KMS-11 (cell line): ENCODE results near the gene SLC12A9.
A peak's percentile ranks its signal among the peaks of the same experiment; 100 is the strongest.

Experiments used
- H2AFZ ChIP-seq: fragments of 200-600 bp; sonication (generic); 2 replicates; pipeline ENCODE4 v1.6.1; 2016; ENCODE audit warnings: antibody characterized with exemption, mixed run types, low read depth
- H3K27ac ChIP-seq: fragments of 200-600 bp; sonication (generic); 2 replicates; pipeline ENCODE4 v1.6.1; 2016; ENCODE audit warnings: mild to moderate bottlenecking, mixed run types
- H3K27me3 ChIP-seq: fragments of 200-600 bp; sonication (generic); 2 replicates; pipeline ENCODE4 v1.6.1; 2017; ENCODE audit warnings: mild to moderate bottlenecking, low read depth, mixed run types, moderate library complexity; ENCODE audit not compliant: insufficient read depth
- H3K36me3 ChIP-seq: fragments of 200-600 bp; sonication (generic); 2 replicates; pipeline ENCODE4 v1.6.1; 2017; ENCODE audit warnings: mild to moderate bottlenecking, mixed run types; ENCODE audit not compliant: insufficient read depth
- H3K4me1 ChIP-seq: fragments of 200-600 bp; sonication (generic); 2 replicates; pipeline ENCODE4 v1.6.1; 2016; ENCODE audit warnings: mild to moderate bottlenecking, low read depth, mixed run types; ENCODE audit not compliant: poor library complexity, severe bottlenecking
- H3K4me2 ChIP-seq: fragments of 200-600 bp; sonication (generic); 2 replicates; pipeline ENCODE4 v1.7.0; 2016; ENCODE audit warnings: mild to moderate bottlenecking, mixed run types
- H3K4me3 ChIP-seq: fragments of 200-600 bp; sonication (generic); IDR thresholded peaks from 2 replicates; pipeline ENCODE4 v1.6.1; 2017; ENCODE audit warnings: low read depth, low read length, mixed read lengths; ENCODE audit not compliant: insufficient read depth
- H3K79me2 ChIP-seq: fragments of 200-600 bp; sonication (generic); 2 replicates; pipeline ENCODE4 v1.6.1; 2016; ENCODE audit warnings: low read depth, mixed run types; ENCODE audit not compliant: insufficient read depth
- H3K9ac ChIP-seq: fragments of 200-600 bp; sonication (generic); 2 replicates; pipeline ENCODE4 v1.6.1; 2016; ENCODE audit warnings: mild to moderate bottlenecking, mixed run types
- H4K20me1 ChIP-seq: fragments of 200-600 bp; sonication (generic); 2 replicates; pipeline ENCODE4 v1.6.1; 2016; ENCODE audit warnings: mild to moderate bottlenecking, mixed run types; ENCODE audit not compliant: insufficient read depth
- TF ChIP-seq, protein P1 (sequence below): fragments of 200-600 bp; sonication (generic); conservative IDR thresholded peaks from 2 replicates; pipeline ENCODE4 v1.6.1; 2017; ENCODE audit warnings: low read depth, mild to moderate bottlenecking, antibody characterized with exemption, low read length, moderate library complexity, mixed read lengths

SLC12A9 gene

GRCh38 chr7:100835903-100836811, 16.4 kb upstream of the SLC12A9 start:
- Histone ChIP-seq H3K4me2 (no peak overlapping the region), H3K27ac (no peak overlapping the region), H3K9ac (no peak overlapping the region), H3K27me3 (peaks cover 17% of the 10 kb centered on the region; the same call in 1 of the 2 replicates), H4K20me1 (no peaks in the 10 kb centered on the region), H3K79me2 (no peaks in the 10 kb centered on the region), H3K4me3 (no peak overlapping the region), H2AFZ (no peak overlapping the region), H3K4me1 (no peaks in the 10 kb centered on the region), H3K36me3 (no peaks in the 10 kb centered on the region)
- TF ChIP-seq, protein P1, sequence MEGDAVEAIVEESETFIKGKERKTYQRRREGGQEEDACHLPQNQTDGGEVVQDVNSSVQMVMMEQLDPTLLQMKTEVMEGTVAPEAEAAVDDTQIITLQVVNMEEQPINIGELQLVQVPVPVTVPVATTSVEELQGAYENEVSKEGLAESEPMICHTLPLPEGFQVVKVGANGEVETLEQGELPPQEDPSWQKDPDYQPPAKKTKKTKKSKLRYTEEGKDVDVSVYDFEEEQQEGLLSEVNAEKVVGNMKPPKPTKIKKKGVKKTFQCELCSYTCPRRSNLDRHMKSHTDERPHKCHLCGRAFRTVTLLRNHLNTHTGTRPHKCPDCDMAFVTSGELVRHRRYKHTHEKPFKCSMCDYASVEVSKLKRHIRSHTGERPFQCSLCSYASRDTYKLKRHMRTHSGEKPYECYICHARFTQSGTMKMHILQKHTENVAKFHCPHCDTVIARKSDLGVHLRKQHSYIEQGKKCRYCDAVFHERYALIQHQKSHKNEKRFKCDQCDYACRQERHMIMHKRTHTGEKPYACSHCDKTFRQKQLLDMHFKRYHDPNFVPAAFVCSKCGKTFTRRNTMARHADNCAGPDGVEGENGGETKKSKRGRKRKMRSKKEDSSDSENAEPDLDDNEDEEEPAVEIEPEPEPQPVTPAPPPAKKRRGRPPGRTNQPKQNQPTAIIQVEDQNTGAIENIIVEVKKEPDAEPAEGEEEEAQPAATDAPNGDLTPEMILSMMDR: no peak

DNA sequence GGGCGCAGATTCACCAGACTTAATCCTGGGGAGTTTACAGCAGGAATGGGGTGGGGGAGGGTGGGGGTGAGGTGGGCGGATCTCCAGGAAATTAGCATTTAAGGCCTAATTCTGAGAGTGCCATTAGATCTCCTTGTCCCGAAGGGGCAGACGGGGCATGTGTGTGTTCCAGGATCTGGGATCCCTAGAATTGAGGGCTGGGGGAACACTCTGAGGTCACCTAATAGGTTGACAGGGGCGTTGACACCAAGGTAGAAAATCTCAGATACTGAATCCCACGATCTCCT, 15.8 kb upstream of the SLC12A9 start:
- Histone ChIP-seq H3K9ac (no peak overlapping the region), H3K79me2 (no peaks in the 10 kb centered on the region), H3K36me3 (no peaks in the 10 kb centered on the region), H3K4me1 (no peaks in the 10 kb centered on the region), H3K27ac (no peak overlapping the region), H3K27me3 (peaks cover 12% of the 10 kb centered on the region; the same call in 1 of the 2 replicates), H3K4me3 (no peak overlapping the region), H4K20me1 (no peaks in the 10 kb centered on the region), H2AFZ (peak overlapping the region; percentile 76), H3K4me2 (0 out of 2 replicates have a peak overlapping the region, but pooled peaks have one; percentile 12)
- TF ChIP-seq, protein P1: no peak

GRCh38 chr7:100837099-100837836, 15.2 kb upstream of the SLC12A9 start:
- H3K79me2 ChIP-seq: no peaks in the 10 kb centered on the region
- no peak overlapping the region for H3K27ac ChIP-seq
- H3K4me1 ChIP-seq: no peaks in the 10 kb centered on the region
- H4K20me1 ChIP-seq: no peaks in the 10 kb centered on the region
- H3K27me3 ChIP-seq: peaks cover 8% of the 10 kb centered on the region; the same call in 1 of the 2 replicates
- TF ChIP-seq, protein P1: no peak
- 0 out of 2 replicates have a peak overlapping the region, but pooled peaks have one; percentile 20 for H3K9ac ChIP-seq
- H2AFZ ChIP-seq: peak overlapping the region; percentile 76
- H3K4me2 ChIP-seq: 0 out of 2 replicates have a peak overlapping the region, but pooled peaks have one; percentile 12
- no peaks in the 10 kb centered on the region for H3K36me3 ChIP-seq
- no peak overlapping the region for H3K4me3 ChIP-seq

- TF ChIP-seq, protein P1: no peak
- Histone ChIP-seq H3K79me2 (no peaks in the 10 kb centered on the region), H4K20me1 (no peaks in the 10 kb centered on the region), H3K4me2 (no peak overlapping the region), H2AFZ (no peak overlapping the region), H3K4me1 (no peaks in the 10 kb centered on the region), H3K27ac (no peak overlapping the region), H3K27me3 (peaks cover 3% of the 10 kb centered on the region; the same call in 1 of the 2 replicates), H3K4me3 (no peak overlapping the region), H3K9ac (no peak overlapping the region), H3K36me3 (no peaks in the 10 kb centered on the region)
These were observed 13.2 kb upstream of the SLC12A9 start for GRCh38 chr7:100839361-100839760.
